OCI-M2 (cell line): ENCODE measurements around the gene ATP6V1A.
A peak's percentile ranks its signal among the peaks of the same experiment; 100 is the strongest.

Experiments used
- DNase-seq: peaks from one replicate; lab custom pipeline; 2025; ENCODE audit not compliant: unreplicated experiment; lab: John Stamatoyannopoulos, UW

Gene ATP6V1A

DNA sequence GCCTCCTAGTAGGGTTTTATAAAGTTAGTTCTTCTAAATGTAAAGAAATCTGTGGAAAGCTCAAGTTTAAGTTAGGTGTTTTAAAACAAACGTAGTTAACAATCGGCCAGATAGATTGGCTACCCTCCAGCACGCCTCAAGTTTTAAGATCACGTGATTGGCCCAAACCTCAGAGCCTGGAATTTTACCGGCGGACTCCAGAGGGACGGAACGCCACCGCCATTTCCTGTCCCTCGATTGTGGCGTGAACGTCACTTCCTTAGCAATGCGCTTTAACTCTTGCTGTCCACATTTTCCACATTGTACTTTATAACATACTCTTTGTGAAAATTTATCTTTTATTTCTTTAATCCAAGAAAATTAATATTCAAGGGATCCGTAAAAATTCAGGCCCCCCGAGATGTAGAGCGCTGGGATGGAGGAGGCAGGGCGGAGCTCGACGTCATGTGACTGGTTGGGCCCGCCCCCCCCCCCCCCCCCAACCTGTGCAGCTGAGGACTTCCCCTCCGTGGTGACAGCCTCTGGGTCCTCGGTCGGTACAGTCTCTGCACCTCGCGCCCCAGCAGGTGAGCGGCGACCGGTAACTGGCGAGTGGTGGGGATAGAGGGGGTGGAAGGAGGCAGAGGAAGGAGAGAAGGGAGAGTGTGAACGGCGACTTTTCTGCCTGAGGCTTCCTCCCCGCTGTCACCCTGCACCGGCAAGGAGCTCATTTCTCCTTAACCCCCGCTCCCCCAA is at the start of gene ATP6V1A:
ATP6V1A (plus strand) TSS at position 488 of the 735 bp plus-strand sequence. CDS start 31,719 bp downstream, outside the sequence.
- peak; percentile 56 for DNase-seq

DNA sequence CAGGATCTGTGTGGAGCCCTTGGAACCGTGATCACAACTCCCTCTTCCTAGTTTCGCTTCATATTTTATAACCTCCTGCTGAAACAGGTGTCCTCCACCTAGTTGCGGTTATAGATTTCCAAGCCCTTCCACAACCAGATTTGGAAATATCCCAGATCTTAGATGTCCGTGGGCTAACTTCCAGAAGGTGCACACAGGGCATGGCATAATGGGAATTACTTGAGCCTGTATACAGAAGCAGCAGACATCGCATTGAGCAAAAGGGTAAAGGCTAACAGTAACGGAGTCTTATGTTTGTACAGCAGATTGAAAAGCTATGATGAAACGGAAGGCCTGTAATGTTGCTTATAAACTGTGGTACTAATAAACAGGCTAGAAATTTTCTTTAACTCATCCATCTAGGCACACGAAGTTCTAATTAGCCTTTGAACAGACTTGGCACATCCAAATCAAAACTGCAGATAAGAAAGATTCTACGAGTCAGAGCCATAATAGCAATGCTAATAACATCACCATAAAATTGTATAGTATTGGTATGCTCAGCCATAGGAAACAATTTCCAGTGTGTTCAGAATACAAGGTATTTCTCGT is 49.2 kb upstream of the ATP6V1A start:
- DNase-seq = no peak

DNA sequence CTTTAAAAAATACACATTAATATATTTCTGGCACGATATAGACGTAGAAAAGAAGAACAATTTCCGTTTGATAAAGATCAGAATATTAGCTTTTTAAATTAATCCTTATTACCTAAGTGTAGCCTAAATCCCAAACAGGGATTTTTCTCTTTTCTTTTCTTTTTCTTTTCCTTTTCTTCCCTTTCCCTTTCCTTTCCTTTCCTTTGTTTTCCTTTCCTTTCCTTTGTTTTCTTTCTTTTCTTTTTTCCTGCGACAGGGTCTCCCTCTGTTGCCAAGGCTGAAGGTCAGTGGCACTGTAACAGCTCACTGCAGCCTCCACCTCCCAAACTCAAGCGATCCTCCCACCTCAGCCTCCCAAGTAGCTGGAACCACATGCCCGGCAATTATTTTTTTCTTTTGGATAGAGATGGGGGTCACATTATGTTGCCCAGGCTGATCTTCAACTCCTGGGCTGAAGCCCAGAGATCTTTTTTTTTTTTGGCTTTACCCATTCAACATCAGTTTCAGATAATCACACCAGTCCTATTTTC is 48.6 kb upstream of the ATP6V1A start:
- DNase-seq = no peak

DNA sequence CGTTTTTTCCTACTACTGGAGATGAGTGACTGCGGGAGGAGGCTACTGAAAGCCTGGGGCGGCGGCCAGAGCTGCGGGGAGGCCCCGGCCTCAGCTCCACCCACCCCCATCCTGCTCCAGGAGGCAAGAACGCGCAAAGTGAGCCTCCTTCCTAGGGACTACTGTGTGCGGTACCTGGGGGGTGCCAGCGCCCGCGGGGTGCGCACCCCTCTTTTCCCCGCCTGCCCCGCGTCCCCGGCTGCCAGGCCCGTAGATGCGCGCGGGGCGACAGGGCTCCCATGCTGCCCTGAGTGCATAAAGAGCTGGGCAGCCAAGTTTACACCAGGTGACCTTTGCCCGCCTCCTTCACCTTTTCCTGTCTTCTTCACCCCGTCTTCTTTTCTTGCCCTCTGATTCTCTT is 47.9 kb upstream of the ATP6V1A start:
- DNase-seq = no peak

DNA sequence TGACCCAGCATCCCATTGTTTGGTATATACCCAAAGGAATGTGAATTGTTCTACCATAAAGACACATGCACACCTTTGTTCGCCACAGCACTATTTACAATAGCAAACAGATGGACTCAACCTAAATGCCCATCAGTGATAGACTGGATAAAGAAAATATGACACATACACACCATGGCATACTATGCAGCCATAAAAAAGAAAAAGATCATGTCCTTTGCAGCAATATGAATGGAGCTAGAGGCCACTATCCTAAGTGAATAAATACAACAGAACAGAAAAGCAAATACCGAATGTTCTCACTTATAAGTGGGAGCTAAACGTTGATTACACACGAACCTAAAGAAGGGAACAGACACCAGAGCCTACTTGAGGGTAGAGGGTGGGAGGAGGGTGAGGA is 39.0 kb upstream of the ATP6V1A start:
- no peak for DNase-seq

DNA sequence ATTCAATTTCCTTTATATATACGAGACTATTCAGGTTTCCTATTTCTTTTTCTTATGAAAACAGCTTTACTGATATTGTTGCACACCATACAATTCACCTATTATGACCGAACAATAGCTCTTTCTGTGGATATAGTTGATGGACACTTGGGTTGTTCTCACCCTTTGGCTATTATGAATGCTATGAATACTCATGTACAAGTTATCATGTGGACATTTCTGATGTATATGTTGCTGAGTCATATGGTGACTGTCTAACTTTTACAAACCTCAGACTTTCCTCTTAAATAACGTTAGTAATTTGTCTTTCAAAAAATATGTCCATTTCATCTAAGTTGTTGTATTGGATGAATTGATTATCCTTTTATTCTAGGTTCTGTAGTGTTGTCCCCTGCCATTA is 34.7 kb upstream of the ATP6V1A start:
- DNase-seq = no peak

DNA sequence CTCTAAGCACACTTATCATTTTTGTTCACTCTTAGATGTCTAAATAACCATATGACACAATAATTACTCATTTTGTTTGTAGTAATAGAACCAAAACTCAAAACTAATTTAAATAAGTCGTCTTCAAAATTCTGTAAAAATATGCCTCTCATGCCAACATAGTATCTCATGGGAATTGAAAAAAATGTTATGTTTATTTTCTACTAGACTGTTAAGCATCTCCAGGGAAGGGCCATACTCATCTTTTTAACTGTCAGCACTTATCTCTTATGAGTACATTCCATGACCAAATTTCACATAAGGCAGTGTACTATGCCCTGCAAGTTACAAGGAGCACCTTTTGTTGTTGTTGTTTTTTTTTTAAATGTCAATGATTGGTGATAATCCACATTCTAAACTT is 32.1 kb upstream of the ATP6V1A start:
- no peak for DNase-seq

DNA sequence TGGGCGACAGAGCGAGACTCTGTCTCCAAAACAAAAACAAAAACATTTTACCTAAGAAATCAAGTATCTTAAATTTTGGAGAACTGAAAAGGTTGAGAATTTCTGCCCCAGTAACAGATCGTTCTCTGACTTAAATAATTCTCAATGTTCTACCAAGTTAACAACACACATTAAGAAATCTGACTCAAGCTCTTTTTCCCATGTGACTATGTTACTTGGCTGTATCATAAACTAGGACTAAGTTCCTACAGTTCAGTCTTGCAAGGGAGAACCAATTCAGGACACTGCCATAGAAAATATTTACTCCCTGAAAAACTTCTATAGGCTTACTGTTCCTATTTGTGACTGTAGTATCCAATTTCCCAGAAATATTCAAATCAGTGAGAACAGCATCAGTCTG is 29.5 kb upstream of the ATP6V1A start:
- no peak for DNase-seq

DNA sequence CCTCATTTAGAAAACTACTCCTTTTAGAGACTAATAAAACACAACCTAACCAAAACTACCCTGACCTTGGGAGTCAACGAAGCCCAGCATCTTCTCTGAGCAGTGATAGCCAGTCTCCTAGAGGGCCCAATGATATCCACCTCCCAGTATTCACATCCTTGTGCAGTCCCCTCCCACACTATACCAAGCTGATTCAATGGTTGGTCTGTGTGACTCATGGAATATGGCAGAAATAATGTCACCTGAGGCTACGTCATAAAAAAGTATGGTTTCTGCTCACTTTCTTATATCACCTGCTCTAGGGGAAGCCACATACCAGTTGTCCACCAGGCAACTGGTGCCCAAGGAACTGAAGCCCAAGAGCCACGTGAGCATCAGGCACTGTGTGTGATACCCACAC is 29.0 kb upstream of the ATP6V1A start:
- DNase-seq = no peak

DNA sequence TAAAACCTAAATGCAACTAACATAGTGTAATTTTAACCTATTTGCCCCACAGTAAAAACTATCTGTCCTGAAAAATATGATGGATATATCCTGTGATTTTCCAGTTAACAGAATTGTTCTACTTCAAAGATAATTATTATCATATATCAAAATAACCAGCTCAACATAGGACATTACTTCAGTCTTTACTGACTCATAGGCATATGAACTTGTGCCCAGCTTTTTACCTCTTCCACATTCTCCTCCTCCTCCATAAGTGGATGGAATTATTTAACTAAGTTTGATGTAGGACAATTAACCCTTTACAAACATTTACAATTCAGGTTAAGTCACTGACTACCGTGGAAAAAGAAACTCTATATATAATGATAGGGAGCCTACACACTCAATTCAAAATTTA is 27.5 kb upstream of the ATP6V1A start:
- no peak for DNase-seq

DNA sequence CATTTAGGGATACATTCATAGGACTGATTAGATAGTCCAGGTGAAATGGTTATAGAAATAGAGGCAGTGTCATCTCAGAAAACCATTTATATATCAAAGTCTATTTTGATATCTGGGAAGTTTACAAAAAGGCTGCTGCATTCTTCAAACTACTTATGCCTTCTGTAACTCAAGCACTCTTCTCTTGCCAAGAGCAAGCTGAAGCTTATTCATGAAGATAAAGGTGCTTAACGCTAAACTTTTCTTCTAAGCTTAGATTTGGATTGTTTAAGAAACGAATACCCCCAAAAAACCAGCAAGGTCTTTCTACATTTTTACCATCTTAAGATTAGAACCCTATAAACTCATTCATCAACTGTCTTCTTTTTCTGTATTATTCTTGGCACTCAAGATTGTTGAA is 27.1 kb upstream of the ATP6V1A start:
- DNase-seq = no peak

DNA sequence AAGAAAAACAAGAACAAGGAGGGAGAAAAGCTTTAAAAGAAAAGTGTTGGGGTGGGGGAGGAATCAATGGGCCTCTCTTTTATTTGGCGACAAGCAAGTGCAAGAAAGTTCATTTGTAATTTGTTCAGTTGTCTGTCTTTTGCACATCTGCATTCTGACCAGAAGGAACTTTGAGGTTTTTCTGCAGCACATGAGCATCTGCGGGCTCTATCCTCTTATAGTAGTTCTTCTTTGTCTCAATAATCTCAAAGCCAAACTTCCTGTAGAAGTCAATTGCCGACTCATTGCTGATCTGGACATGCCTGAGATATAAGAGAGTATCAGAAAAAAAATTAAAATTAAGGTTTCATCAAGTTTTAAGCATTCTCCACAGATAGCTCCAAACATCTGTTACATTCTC is 25.2 kb upstream of the ATP6V1A start:
- no peak for DNase-seq

DNA sequence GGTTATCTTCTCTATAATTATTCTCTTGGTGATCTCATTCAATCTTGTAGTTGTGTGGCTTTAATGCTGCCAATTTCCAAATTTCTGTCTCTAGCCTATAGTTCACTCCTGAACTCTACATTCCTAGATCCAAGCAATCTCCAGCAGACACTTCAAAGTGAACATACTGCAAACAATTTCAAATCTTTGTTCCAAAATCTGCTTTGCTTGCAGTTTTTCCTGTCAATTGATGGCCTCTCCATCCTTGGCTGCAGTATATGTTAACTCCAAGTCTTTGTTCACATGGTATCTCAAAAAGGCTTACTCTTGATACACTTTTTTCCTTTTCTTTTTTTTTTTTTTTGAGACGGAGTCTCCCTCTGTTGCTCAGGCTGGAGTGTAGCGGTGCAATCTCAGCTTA is 18.2 kb upstream of the ATP6V1A start:
- no peak for DNase-seq

DNA sequence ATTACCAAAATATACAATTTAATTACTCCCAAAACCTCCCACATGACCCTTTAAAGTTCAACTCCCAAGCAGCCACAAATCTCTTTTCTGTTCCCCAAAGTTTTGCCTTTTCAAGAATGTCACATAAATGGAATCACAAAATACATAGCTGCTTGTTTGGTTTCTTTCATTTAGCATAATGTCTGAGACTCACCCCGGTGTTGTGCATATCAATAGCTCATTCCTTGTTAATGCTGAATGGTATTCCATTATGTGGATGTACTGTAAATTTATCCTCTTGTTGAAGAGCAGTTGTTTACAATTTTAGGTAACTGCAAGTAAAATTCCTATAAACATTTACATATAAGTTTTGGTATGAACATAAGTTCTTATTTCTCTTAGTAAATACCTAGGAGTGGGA is 16.3 kb upstream of the ATP6V1A start:
- no peak for DNase-seq

DNA sequence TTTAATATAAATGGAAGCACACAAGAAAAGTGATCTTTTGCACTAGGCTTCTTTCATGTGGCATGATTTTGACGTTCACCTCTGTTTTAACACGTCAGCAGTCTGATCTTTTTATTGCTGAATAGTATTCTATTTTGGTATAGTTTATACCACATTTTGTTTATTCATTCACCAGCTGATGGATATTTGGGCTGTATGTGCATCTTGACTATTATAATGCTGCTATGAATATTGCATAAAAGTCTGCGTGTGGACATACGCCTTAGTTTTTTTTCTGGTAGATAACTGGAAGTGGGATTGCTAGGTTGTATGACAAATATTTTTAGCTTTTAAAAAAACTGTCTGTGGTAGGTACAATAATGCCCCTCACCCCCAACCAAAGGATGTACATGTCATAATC is 15.1 kb upstream of the ATP6V1A start:
- DNase-seq = no peak

DNA sequence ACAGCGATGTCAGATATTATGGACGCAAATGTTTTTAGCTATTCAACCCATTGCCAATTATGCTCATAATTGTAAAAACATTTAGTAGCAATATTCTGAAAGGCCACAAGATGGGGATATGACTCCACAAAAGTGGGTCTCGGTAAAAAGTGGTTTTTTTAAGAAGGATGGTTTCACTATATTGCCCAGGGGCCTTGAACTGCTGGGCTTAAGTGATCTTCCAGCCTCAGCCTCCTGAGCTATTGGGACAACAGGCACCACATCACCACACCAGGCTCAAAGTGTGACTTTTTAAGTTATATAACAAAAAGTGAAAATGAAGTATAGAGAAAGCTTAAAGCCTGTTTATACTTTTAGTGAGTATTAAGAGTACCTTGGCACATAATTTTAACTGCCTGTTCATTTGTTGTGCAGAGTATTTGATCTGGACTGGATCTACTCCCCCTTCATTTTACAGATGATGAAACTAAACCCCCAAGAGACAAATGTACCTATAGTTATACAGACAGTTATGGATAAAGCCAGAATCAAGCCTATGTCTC is 10.2 kb upstream of the ATP6V1A start:
- DNase-seq = no peak

DNA sequence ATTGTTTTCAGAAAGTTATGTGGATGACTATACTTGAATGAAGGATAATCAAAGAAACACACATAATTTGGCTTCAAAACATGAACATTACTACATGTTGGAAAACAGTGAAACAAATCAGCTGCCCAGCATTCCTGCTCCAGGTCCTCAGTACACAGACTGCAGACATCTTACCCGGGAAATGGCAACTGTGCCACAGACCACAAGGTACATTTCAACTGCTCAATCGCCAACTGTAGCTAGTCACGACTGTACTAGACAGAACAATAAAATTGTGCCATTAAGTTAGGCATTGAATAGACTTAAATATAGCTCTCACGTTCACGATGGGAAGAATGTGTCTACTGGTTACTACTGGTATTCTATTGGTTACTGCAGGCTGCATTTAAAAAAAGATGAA is 5.7 kb upstream of the ATP6V1A start:
- no peak for DNase-seq

DNA sequence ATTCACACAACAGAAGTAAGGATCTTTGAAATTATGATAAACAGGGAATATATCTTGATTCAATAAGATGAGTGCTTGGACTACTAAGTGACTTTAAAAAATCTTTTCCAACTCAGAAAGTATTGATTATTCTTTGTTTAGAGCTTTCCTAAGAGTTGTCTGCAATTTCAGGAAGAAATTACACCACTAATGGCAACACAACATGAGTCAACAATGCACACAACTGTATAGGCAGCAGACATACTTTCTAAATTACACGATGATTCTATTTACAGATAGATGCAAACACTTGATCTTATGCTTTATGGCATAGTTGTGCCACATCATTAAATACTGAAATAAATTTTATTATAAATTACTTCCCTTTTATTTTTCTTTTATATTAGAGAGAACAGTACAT is 5.2 kb upstream of the ATP6V1A start:
- DNase-seq = no peak

DNA sequence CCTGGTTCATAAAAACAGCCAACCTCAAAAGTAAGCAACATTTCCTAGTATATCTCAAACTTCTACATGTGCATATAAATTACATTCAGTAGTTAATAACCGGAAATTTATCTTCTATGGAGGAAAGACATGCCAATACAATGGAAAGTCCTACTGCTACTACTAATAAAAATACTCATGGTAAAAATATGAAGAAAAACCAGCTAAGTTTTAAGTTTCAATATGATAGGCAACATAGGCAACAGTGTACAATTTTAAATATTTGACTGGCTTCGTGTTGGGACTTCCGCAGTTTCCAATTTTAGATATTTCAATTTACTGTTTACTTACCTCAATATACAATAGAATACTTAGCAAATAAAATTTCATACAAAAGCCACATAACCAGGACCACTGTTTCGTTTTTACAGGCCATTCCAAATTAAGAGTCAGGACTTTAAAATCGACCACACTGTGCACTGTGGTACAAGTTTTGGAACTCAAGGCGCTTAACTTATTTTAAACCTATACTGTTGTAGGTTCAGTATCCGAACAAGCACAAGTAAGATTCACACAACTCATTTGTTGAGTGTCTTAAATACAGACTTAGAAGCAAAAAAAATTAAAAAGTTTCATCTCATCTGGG is 3.7 kb upstream of the ATP6V1A start:
- DNase-seq = no peak

DNA sequence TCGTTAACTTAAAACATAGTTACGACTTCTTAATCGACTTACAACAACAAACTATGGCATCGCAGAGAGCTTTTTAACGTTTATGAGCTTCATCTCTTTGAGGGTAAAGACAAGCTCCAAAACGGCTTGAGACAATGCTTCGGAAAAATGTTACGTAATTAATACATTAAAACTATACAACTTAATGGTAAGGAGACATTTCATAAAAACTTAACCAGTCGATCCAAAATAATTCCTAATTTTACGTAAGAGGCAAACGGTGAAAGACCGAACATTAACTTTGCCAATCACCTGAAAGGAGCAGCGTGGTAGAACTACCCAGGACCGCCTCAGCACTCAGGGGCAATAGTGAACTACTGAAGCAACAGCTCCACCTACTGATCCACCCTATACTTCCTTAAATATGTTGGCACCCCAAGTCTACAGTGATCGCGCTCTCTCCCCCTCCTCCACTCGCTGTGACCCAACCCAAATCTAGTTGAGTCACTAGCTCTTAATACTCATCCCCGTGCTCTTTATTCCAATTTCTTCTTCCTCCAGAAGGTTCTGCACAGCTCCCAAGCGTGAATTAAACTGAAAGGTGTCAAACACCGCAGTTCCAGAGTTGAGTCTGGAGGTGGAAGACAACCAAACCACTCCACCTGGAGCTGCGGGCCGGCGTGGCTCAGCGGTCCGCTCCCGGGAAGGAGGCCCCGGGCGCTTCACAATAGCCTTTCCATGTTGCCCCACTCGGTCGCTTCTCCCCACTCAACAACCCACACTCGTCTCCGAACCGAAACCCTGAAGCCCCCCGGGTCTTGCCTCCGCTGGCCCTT is 1.7 kb upstream of the ATP6V1A start:
- peak; percentile 24 for DNase-seq
